Activated CD4-positive, alpha-beta memory T cell treated with anti-CD3 and anti-CD28 coated beads, Interleukin-2, amount 10 ng/mL, durations not matched to agents 7 days and 5 days (primary cell): ENCODE measurements around the gene BBX. TPM values are rescaled to one million over a fixed set of nuclear protein-coding genes. Genes with fewer than 3 reads are reported as not detected.

Experiments used
- CTCF ChIA-PET: fragments of 350-600 bp; sonication (Branson Sonifier 250); formaldehyde crosslinking; loops from one replicate; lab custom pipeline; 2021; ENCODE audit warnings: antibody characterized with exemption, inconsistent platforms; lab: Charles Lee
- POLR2A ChIA-PET: fragments of 350-600 bp; sonication (Branson Sonifier 250); formaldehyde crosslinking; loops from one replicate; lab custom pipeline; 2021; ENCODE audit warnings: antibody characterized with exemption; lab: Charles Lee
- DNase-seq: peaks from one replicate; pipeline ENCODE4 v3.0.0-alpha.2; 2020
- H3K27ac Mint-ChIP-seq: one replicate; pipeline ENCODE4 v1.8.0; 2021; ENCODE audit warnings: mild to moderate bottlenecking, mixed read lengths
- H3K27me3 Mint-ChIP-seq: one replicate; pipeline ENCODE4 v1.8.0; 2021; ENCODE audit warnings: mixed read lengths
- H3K36me3 Mint-ChIP-seq: one replicate; pipeline ENCODE4 v1.8.0; 2021; ENCODE audit warnings: low read depth, mixed read lengths
- H3K4me1 Mint-ChIP-seq: one replicate; pipeline ENCODE4 v1.8.0; 2021; ENCODE audit warnings: mixed read lengths
- H3K4me3 Mint-ChIP-seq: one replicate; pipeline ENCODE4 v1.8.0; 2021; ENCODE audit warnings: mild to moderate bottlenecking, mixed read lengths
- H3K9me3 Mint-ChIP-seq: one replicate; pipeline ENCODE4 v1.8.0; 2021; ENCODE audit warnings: mixed read lengths
- total RNA-seq, 2 experiments: library from RNA; stranded (reverse); gene quantifications; one replicate each; pipeline ENCODE4 v1.2.3, GENCODE V29; 2021

Gene BBX
- total RNA-seq, 2 experiments from 2014 or later = 38.9 to 42.4 TPM

GRCh38 chr3:107621465-107621864 lies 98.7 kb downstream of the BBX start:
- H3K27me3 Mint-ChIP-seq = no peaks in the 10 kb centered on the region
- no peak overlapping the region for H3K4me3 Mint-ChIP-seq
- DNase-seq = no peak
- ChIA-PET POLR2A (no interaction called here), CTCF (no interaction called here)
- H3K36me3 Mint-ChIP-seq = no peaks in the 10 kb centered on the region
- H3K9me3 Mint-ChIP-seq = no peaks in the 10 kb centered on the region
- H3K4me1 Mint-ChIP-seq = no peaks in the 10 kb centered on the region
- H3K27ac Mint-ChIP-seq = no peak overlapping the region

GRCh38 chr3:107627962-107628542 lies 105.3 kb downstream of the BBX start:
- Mint-ChIP-seq H3K4me1 (peaks cover 16% of the 10 kb centered on the region), H3K27ac (no peak overlapping the region), H3K9me3 (no peaks in the 10 kb centered on the region), H3K4me3 (no peak overlapping the region), H3K27me3 (no peaks in the 10 kb centered on the region), H3K36me3 (no peaks in the 10 kb centered on the region)
- no peak for DNase-seq
- CTCF ChIA-PET = interaction anchor here (0.9 to 1.1 kb wide), 2 partner anchors 28 to 48 kb away, joined by 3 read pairs; no protein-coding TSS in a partner anchor
- POLR2A ChIA-PET = no interaction called here

GRCh38 chr3:107629566-107629965 lies 106.8 kb downstream of the BBX start:
- no peaks in the 10 kb centered on the region for H3K9me3 Mint-ChIP-seq
- H3K27ac Mint-ChIP-seq = no peak overlapping the region
- H3K27me3 Mint-ChIP-seq = no peaks in the 10 kb centered on the region
- H3K4me1 Mint-ChIP-seq = peaks cover 26% of the 10 kb centered on the region
- ChIA-PET CTCF (interaction anchor here (0.6 to 1.6 kb wide), 4 partner anchors 13 to 55 kb away, joined by 3 to 4 read pairs (median 3); no protein-coding TSS in a partner anchor), POLR2A (interaction anchor here (1.2 kb wide), 1 partner anchor 30 kb away, joined by 3 read pairs; no protein-coding TSS in a partner anchor)
- no peak overlapping the region for H3K4me3 Mint-ChIP-seq
- no peak for DNase-seq
- no peaks in the 10 kb centered on the region for H3K36me3 Mint-ChIP-seq

- H3K27ac Mint-ChIP-seq = no peak overlapping the region
- H3K36me3 Mint-ChIP-seq = no peaks in the 10 kb centered on the region
- no peak overlapping the region for H3K4me3 Mint-ChIP-seq
- peaks cover 26% of the 10 kb centered on the region for H3K4me1 Mint-ChIP-seq
- no peaks in the 10 kb centered on the region for H3K27me3 Mint-ChIP-seq
- H3K9me3 Mint-ChIP-seq = no peaks in the 10 kb centered on the region
- POLR2A ChIA-PET = no interaction called here
- CTCF ChIA-PET = interaction anchor here (1.5 to 1.6 kb wide), 2 partner anchors 12 to 46 kb away, joined by 3 to 4 read pairs; no protein-coding TSS in a partner anchor
- no peak for DNase-seq
These were observed 108.0 kb downstream of the BBX start for GRCh38 chr3:107630779-107631178.

GRCh38 chr3:107632576-107632975 lies 109.8 kb downstream of the BBX start:
- Mint-ChIP-seq H3K9me3 (no peaks in the 10 kb centered on the region), H3K36me3 (no peaks in the 10 kb centered on the region), H3K4me3 (no peak overlapping the region), H3K27me3 (no peaks in the 10 kb centered on the region), H3K4me1 (peaks cover 26% of the 10 kb centered on the region), H3K27ac (no peak overlapping the region)
- ChIA-PET CTCF (interaction anchor here (0.6 to 1.5 kb wide), 3 partner anchors 58 to 396 kb away, joined by 3 to 4 read pairs (median 3); no protein-coding TSS in a partner anchor), POLR2A (no interaction called here)
- DNase-seq = no peak

GRCh38 chr3:107633327-107634098 lies 110.8 kb downstream of the BBX start:
- Mint-ChIP-seq H3K9me3 (no peaks in the 10 kb centered on the region), H3K4me3 (no peak overlapping the region), H3K36me3 (no peaks in the 10 kb centered on the region), H3K4me1 (peaks cover 26% of the 10 kb centered on the region), H3K27me3 (no peaks in the 10 kb centered on the region), H3K27ac (no peak overlapping the region)
- POLR2A ChIA-PET = no interaction called here
- DNase-seq = no peak
- CTCF ChIA-PET = interaction anchor here (1.0 to 1.5 kb wide), 2 partner anchors 59 to 397 kb away, joined by 3 to 4 read pairs; no protein-coding TSS in a partner anchor

GRCh38 chr3:107634099-107634489 lies 111.3 kb downstream of the BBX start:
- peaks cover 26% of the 10 kb centered on the region for H3K4me1 Mint-ChIP-seq
- H3K27me3 Mint-ChIP-seq = no peaks in the 10 kb centered on the region
- H3K4me3 Mint-ChIP-seq = no peak overlapping the region
- H3K9me3 Mint-ChIP-seq = no peaks in the 10 kb centered on the region
- POLR2A ChIA-PET = no interaction called here
- CTCF ChIA-PET = interaction anchor here (0.5 kb wide), 1 partner anchor 26 kb away, joined by 3 read pairs; no protein-coding TSS in a partner anchor
- H3K36me3 Mint-ChIP-seq = no peaks in the 10 kb centered on the region
- H3K27ac Mint-ChIP-seq = no peak overlapping the region
- DNase-seq = no peak

- Mint-ChIP-seq H3K27ac (no peak overlapping the region), H3K9me3 (no peaks in the 10 kb centered on the region), H3K4me3 (no peak overlapping the region), H3K36me3 (no peaks in the 10 kb centered on the region), H3K27me3 (no peaks in the 10 kb centered on the region), H3K4me1 (peaks cover 10% of the 10 kb centered on the region)
- POLR2A ChIA-PET = no interaction called here
- no peak for DNase-seq
- CTCF ChIA-PET = no interaction called here
These were observed 114.8 kb downstream of the BBX start for GRCh38 chr3:107637416-107638183.

- no peak overlapping the region for H3K4me3 Mint-ChIP-seq
- no peak for DNase-seq
- no peak overlapping the region for H3K27ac Mint-ChIP-seq
- ChIA-PET CTCF (interaction anchor here (0.7 kb wide), 1 partner anchor 145 kb away, joined by 3 read pairs; no protein-coding TSS in a partner anchor), POLR2A (no interaction called here)
- no peaks in the 10 kb centered on the region for H3K4me1 Mint-ChIP-seq
- no peaks in the 10 kb centered on the region for H3K27me3 Mint-ChIP-seq
- no peaks in the 10 kb centered on the region for H3K9me3 Mint-ChIP-seq
- H3K36me3 Mint-ChIP-seq = no peaks in the 10 kb centered on the region
These were observed 119.0 kb downstream of the BBX start for GRCh38 chr3:107641572-107642307.

- ChIA-PET CTCF (interaction anchor here (0.8 to 0.9 kb wide), 2 partner anchors 13 to 285 kb away, joined by 3 read pairs; no protein-coding TSS in a partner anchor), POLR2A (interaction anchor here (1.5 kb wide), 1 partner anchor 44 kb away, joined by 3 read pairs; no protein-coding TSS in a partner anchor)
- no peak overlapping the region for H3K4me3 Mint-ChIP-seq
- H3K27me3 Mint-ChIP-seq = no peaks in the 10 kb centered on the region
- H3K9me3 Mint-ChIP-seq = no peaks in the 10 kb centered on the region
- no peaks in the 10 kb centered on the region for H3K36me3 Mint-ChIP-seq
- no peak for DNase-seq
- no peaks in the 10 kb centered on the region for H3K4me1 Mint-ChIP-seq
- H3K27ac Mint-ChIP-seq = no peak overlapping the region
These were observed 120.5 kb downstream of the BBX start for GRCh38 chr3:107643038-107643883.

- Mint-ChIP-seq H3K9me3 (no peaks in the 10 kb centered on the region), H3K27me3 (no peaks in the 10 kb centered on the region), H3K36me3 (peaks cover 7% of the 10 kb centered on the region), H3K27ac (no peak overlapping the region), H3K4me1 (no peaks in the 10 kb centered on the region), H3K4me3 (no peak overlapping the region)
- no peak for DNase-seq
- POLR2A ChIA-PET = no interaction called here
- CTCF ChIA-PET = no interaction called here
These were observed 121.9 kb downstream of the BBX start for GRCh38 chr3:107644631-107645030.
